HL-60 (cell line): ENCODE data around the gene NR2E1.

ENCODE experiments used
- DNase-seq, 2 experiments: peaks; one replicate each; pipeline ENCODE4 v3.0.0-alpha.2; 2010 to 2020; ENCODE audit warnings: low read depth in 1 of 2, low spot score in 1 of 2
- H3K27ac ChIP-seq: fragments of 250-450 bp; sonication (Bioruptor Pico); replicated peaks from 2 replicates; pipeline ENCODE4 v1.5.1; 2020; ENCODE audit warnings: mild to moderate bottlenecking, moderate library complexity
- H3K27me3 ChIP-seq: fragments of 250-450 bp; sonication (Bioruptor Pico); 2 replicates; pipeline ENCODE4 v1.5.1; 2021; ENCODE audit warnings: mild to moderate bottlenecking, moderate library complexity; ENCODE audit not compliant: insufficient read depth, poor library complexity, severe bottlenecking
- H3K4me3 ChIP-seq: replicated peaks from 2 replicates; pipeline ENCODE4 v1.5.1; 2011; ENCODE audit warnings: mild to moderate bottlenecking, control low read depth, low read length; ENCODE audit not compliant: insufficient read depth
- CTCF ChIP-seq: IDR thresholded peaks from one replicate; pipeline ENCODE4 v1.5.1; 2011; ENCODE audit warnings: low read length, control low read depth, inconsistent platforms; ENCODE audit not compliant: insufficient read depth
- GABPA ChIP-seq: IDR thresholded peaks from 2 replicates; pipeline ENCODE4 v1.6.1; 2012; ENCODE audit warnings: low read depth
- POLR2AphosphoS5 ChIP-seq: IDR thresholded peaks from 2 replicates; pipeline ENCODE4 v1.6.1; 2012; ENCODE audit warnings: low read depth
- REST ChIP-seq: IDR thresholded peaks from 2 replicates; pipeline ENCODE4 v1.6.1; 2012; ENCODE audit warnings: low read depth; ENCODE audit not compliant: insufficient replicate concordance
- SPI1 ChIP-seq: IDR thresholded peaks from 2 replicates; pipeline ENCODE4 v1.6.1; 2012; ENCODE audit warnings: low read depth, mild to moderate bottlenecking, borderline replicate concordance

The NR2E1 gene

DNA sequence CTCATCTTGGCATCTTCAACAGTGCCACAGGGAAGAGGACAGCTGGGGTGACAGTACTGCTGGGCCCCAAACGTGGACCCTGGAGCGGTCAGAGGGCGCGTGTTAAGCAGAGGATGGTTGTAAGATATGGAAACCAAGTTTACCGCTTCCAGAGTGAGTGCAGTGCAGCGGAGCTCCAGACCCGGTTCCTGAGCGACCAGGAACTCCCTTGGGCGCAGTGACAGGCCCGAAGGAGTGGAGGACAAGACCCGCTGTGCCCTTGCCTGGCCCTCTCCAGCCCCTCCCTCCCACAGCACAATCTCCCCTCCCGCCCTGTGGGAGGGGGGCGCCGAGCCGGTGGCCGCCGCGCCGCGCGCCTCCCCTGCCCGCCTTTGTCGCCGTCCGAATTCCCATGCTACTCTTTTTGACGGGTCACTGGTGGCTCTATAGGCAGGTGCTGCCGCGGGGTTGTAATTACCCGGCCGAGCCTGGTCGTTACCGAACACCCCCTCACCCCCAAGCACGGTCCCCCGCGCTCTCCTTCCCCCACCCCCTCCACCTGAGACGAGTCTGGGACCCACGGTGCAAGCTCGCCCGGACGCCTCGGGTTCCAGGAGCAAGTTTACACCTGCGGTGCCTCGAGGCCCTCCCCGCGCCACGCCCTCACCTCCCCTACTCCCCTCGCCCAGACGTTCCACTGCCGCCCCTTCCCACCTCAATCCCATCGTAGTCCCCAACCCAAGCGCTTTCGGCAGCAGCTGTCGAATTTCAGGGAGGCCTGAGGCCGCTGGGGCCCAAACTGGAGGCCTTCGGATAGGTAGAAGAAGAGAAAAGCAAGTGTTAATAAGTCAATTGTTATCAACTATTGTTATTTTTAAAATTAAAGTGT lies 3.9 kb downstream of the NR2E1 start:
- Histone ChIP-seq H3K27me3 (peaks cover 87% of the 10 kb centered on the region), H3K4me3 (no peak overlapping the region)

DNA sequence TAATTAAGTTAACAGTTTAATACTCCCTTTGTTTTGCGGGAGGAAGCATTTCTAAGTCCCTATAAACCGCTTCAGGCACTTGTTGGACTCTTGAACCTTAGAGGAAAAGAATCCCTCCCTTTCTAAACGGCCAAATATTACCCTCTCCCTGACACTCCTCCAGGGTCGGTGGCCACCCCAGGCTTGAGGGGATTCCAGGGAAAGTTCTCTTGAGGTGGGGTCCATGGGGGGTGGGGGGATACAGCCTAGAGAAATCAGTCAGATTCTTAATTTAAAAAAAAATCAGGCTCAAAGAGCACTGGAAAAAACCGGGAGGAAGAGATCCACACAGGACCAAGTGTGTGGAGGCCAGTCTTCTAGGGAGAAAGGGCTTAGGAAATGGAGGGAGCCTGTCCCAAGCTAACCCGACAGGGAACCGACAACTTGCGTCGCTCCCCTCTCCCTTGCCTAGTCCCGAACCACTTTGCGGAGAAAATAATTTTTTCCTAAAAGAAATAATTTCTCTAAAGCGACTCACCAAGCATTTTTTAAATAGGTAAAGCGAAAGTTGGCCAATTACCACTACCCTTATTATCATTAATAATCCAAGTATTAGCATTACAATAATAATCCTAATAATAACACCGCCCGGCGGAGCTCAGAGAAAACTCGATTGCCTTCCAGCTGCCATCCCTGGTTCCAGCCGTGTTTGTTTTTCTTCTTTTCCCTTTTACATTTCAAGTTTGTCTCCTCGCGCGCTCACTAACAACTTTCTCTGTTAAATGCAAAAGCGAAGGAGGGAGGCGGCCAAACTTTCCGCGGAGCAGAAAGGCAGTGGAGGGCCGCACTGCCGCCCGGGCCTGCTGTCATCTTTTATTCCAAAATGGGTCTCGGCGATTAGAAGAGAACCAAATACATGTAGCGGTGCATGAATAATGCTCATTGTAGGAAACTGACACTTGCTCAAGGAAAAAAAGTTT lies 4.8 kb downstream of the NR2E1 start:
- Histone ChIP-seq H3K27ac (no peak overlapping the region), H3K4me3 (no peak overlapping the region), H3K27me3 (peaks cover 87% of the 10 kb centered on the region)
- TF ChIP-seq POLR2AphosphoS5 = no peak
- TF ChIP-seq REST = no peak
- TF ChIP-seq CTCF = no peak
- TF ChIP-seq SPI1 = no peak
- no peak for TF ChIP-seq GABPA
- no peak for DNase-seq

More for the DNA sequence above, 3.9 kb downstream of the NR2E1 start:
- DNase-seq = no peak
- TF ChIP-seq SPI1 (no peak), POLR2AphosphoS5 (no peak), GABPA (no peak), CTCF (no peak), REST (no peak)
- H3K27ac ChIP-seq = no peak overlapping the region

GRCh38 chr6:108171291-108171917 lies 5.6 kb downstream of the NR2E1 start:
- no peak for TF ChIP-seq GABPA
- TF ChIP-seq REST = no peak
- no peak for TF ChIP-seq SPI1
- no peak for TF ChIP-seq POLR2AphosphoS5
- no peak for TF ChIP-seq CTCF
- H3K27me3 ChIP-seq = peaks cover 87% of the 10 kb centered on the region
- H3K4me3 ChIP-seq = no peak overlapping the region

More at GRCh38 chr6:108171291-108171917, 5.6 kb downstream of the NR2E1 start:
- H3K27ac ChIP-seq = no peak overlapping the region
- no peak for DNase-seq
